K562 (cell line): Measurements from ENCODE around the gene CDHR2. TPM values are rescaled to one million over a fixed set of nuclear protein-coding genes. Genes with fewer than 3 reads are reported as not detected.
"Not testable (repeated sequence)": the region's sequence is repeated elsewhere in the genome, so short reads cannot be mapped to it uniquely, and the experiment has no call there.

Experiments used
- ATAC-seq: fragments of 200-7000 bp; cut with Tn5 transposase; 3 replicates; pipeline ENCODE4 v1.9.1; 2020; ENCODE audit warnings: moderate library complexity
- BruUV-seq: library from RNA; stranded (reverse); fragments of 400-500 nt; replicated peaks from 2 replicates; lab custom pipeline; 2021; lab: Mats Ljungman, UMichigan
- CTCF ChIA-PET: fragments of 300-600 bp; formaldehyde crosslinking; extraction: SDS; loops from one replicate; lab custom pipeline; 2021; ENCODE audit warnings: low intra/inter-chr PET ratio; lab: Yijun Ruan, JAX
- POLR2A ChIA-PET: fragments of 300-600, 350-650 bp; sonication (Branson Sonifier 250); formaldehyde crosslinking; extraction: SDS; loops from one replicate; lab custom pipeline; 2021; ENCODE audit warnings: antibody characterized with exemption, inconsistent platforms; lab: Yijun Ruan, JAX
- DNase-seq, 4 experiments: peaks; one replicate each; pipeline versions ENCODE4 v3.0.0 to v3.0.0-alpha.2; 2011 to 2018; ENCODE audit warnings: low spot score in 3 of 4, mixed read lengths in 3 of 4; ENCODE audit errors: extremely low read depth in 1 of 4
- FAIRE-seq: peaks from 2 replicates; lab custom pipeline; 2011; peaks lifted over from hg19 to GRCh38; lab: Jason Lieb, UNC
- H2AFZ ChIP-seq: 2 replicates; pipeline ENCODE4 v1.6.0; 2011; ENCODE audit warnings: low read depth, low read length, control low read depth, inconsistent platforms
- H3K27ac ChIP-seq: fragments of 200-600 bp; 3 replicates; pipeline ENCODE4 v1.8.0; 2011; ENCODE audit warnings: low read depth, mild to moderate bottlenecking, control low read depth, inconsistent platforms, low read length, moderate library complexity, mixed read lengths; ENCODE audit errors: extremely low read depth
- H3K27me3 ChIP-seq, 2 experiments: fragments of 300-600 bp in 1 of 2; 2 replicates in 1 of 2; 3 replicates in 1 of 2; pipeline versions ENCODE4 v1.6.0 to v1.8.0; 2011; ENCODE audit warnings: inconsistent platforms in 2 of 2, low read length in 2 of 2, mild to moderate bottlenecking in 1 of 2, mixed read lengths in 1 of 2, moderate library complexity in 1 of 2; ENCODE audit not compliant: control insufficient read depth in 2 of 2, insufficient read depth in 2 of 2
- H3K36me3 ChIP-seq: fragments of 300-600 bp; 3 replicates; pipeline ENCODE4 v1.8.0; 2011; ENCODE audit warnings: mild to moderate bottlenecking, low read length, inconsistent platforms; ENCODE audit not compliant: control insufficient read depth, insufficient read depth
- H3K4me1 ChIP-seq, 2 experiments: fragments of 200-600 bp in 1 of 2; replicated peaks in 1 of 2; 2 replicates in 1 of 2; 3 replicates in 1 of 2; pipeline versions ENCODE4 v1.5.1 to v1.8.0; 2011; ENCODE audit warnings: inconsistent platforms in 2 of 2, low read length in 2 of 2, mild to moderate bottlenecking in 1 of 2, mixed read lengths in 1 of 2, moderate library complexity in 1 of 2; ENCODE audit not compliant: control insufficient read depth in 2 of 2, insufficient read depth in 2 of 2
- H3K4me2 ChIP-seq: 2 replicates; pipeline ENCODE4 v1.6.1; 2011; ENCODE audit warnings: low read length, control low read depth, inconsistent platforms, mixed read lengths; ENCODE audit not compliant: insufficient read depth
- H3K4me3 ChIP-seq: fragments of 200-600 bp; sonication (generic), shearing (Covaris generic); 2 replicates; pipeline ENCODE4 v1.5.1; 2016; ENCODE audit warnings: control low read depth, inconsistent platforms
- H3K79me2 ChIP-seq: fragments of 200-600 bp; 3 replicates; pipeline ENCODE4 v1.8.0; 2011; ENCODE audit warnings: low read length, inconsistent platforms; ENCODE audit not compliant: control insufficient read depth, insufficient read depth
- H3K9ac ChIP-seq, 2 experiments: 2 replicates each; pipeline versions ENCODE4 v1.6.0 to v1.6.1; 2011; ENCODE audit warnings: low read depth in 2 of 2, low read length in 2 of 2, control low read depth in 1 of 2, inconsistent platforms in 1 of 2, mild to moderate bottlenecking in 1 of 2, mixed read lengths in 1 of 2; ENCODE audit not compliant: insufficient read depth in 1 of 2
- H3K9me1 ChIP-seq: one replicate; pipeline ENCODE4 v1.6.0; 2011; ENCODE audit warnings: inconsistent platforms, mild to moderate bottlenecking, low read length, moderate library complexity; ENCODE audit not compliant: control insufficient read depth, insufficient read depth
- H3K9me3 ChIP-seq: replicated peaks from 2 replicates; pipeline ENCODE4 v1.5.1; 2011; ENCODE audit warnings: low read depth, low read length, inconsistent platforms; ENCODE audit not compliant: control insufficient read depth, insufficient read depth
- H4K20me1 ChIP-seq: replicated peaks from 2 replicates; pipeline ENCODE4 v1.6.1; 2011; ENCODE audit warnings: low read length, inconsistent platforms, mixed read lengths; ENCODE audit not compliant: control insufficient read depth, insufficient read depth
- ETS2 ChIP-seq: IDR thresholded peaks from 2 replicates; pipeline ENCODE4 v1.6.1; 2016; ENCODE audit warnings: borderline replicate concordance, missing genetic modification characterization, mild to moderate bottlenecking, moderate library complexity, missing compliant biosample characterization; ENCODE audit not compliant: poor library complexity, severe bottlenecking
- POLR2G ChIP-seq: fragments of 200-400 bp; formaldehyde crosslinking; IDR thresholded peaks from 2 replicates; pipeline ENCODE4 v1.6.1; 2017; ENCODE audit warnings: low read depth, mild to moderate bottlenecking, antibody characterized with exemption, low read length, moderate library complexity
- WGBS: fragments of 100-300 bp; shearing (Covaris generic); methylation state at CpG from one replicate; pipeline ENCODE4 v1.1.6; 2016; ENCODE audit warnings: low coverage, mixed read lengths; ENCODE audit not compliant: insufficient coverage; ENCODE audit errors: missing lambda C conversion rate; 5-methylcytosine and 5-hydroxymethylcytosine counted together
- in situ Hi-C: fragments of 300-500 bp; cut with MboI; formaldehyde crosslinking; loops from 4 replicates; pipeline ENCODE4 v1.15.0; 2018; ENCODE audit warnings: inconsistent platforms, mixed read lengths
- intact Hi-C: fragments of 100-400 bp; cut with micrococcal nuclease; formaldehyde crosslinking; loops from 2 replicates; pipeline ENCODE4 v1.14.2; 2022
- polyA plus RNA-seq, 8 experiments: library from polyadenylated mRNA; depleted of rRNA in 4 of 8; stranded (reverse) in 5 of 8; unstranded in 3 of 8; fragments of >200 nt; fragmentation: Nextera tagmentation in 2 of 8; fragmentation: Illumina TruSeq in 1 of 8; extraction: Ambion mirVana in 2 of 8; extraction: Trizol in 1 of 8; gene quantifications; 2 replicates each; pipeline versions ENCODE4 v1.2.1 to v1.2.3, GENCODE V29; 2011 to 2014; ENCODE audit warnings: inconsistent platforms in 1 of 8, missing spikeins in 1 of 8
- total RNA-seq, 7 experiments: library from RNA; depleted of rRNA in 6 of 7; stranded (reverse); fragments of >200 nt in 6 of 7; fragmentation: Illumina TruSeq in 2 of 7; extraction: Trizol in 2 of 7; gene quantifications; 2 replicates each; pipeline versions ENCODE4 v1.2.1 to v1.2.3, GENCODE V29; 2011 to 2021; ENCODE audit warnings: low replicate concordance in 1 of 7

Gene CDHR2
- total and polyA plus RNA-seq, 9 of the 15 experiments (the other 6 are each of a cell fraction or from before 2014, with no cell fraction given): 0.01 to 0.62 (median 0.09) TPM; not detected in 2

DNA sequence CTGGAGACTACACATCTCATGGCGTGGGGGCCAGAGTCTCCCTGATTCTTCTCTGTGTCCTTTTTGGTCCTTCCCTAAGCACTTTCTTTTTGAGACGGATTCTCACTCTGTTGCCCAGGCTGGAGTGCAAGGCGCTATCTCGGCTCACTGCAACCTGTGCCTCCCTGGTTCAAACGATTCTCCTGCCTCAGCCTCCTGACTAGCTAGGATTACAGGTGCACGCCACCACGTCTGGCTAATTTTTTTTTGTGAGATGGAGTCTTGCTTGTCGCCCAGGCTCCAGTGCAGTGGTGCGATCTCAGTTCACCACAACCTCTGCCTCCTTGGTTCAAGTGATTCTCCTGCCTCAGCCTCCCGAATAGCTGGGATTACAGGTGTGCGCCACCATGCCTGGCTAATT, 1.8 kb downstream of the CDHR2 start:
- H2AFZ ChIP-seq, intact Hi-C loops, FAIRE-seq, H3K36me3 ChIP-seq, ATAC-seq, DNase-seq, H3K4me2 ChIP-seq, H4K20me1 ChIP-seq, H3K27ac ChIP-seq, H3K9me3 ChIP-seq, POLR2A ChIA-PET, H3K9me1 ChIP-seq, H3K4me3 ChIP-seq, BruUV-seq, in situ Hi-C loops, H3K79me2 ChIP-seq, CTCF ChIA-PET: not testable (repeated sequence)
- Histone ChIP-seq H3K4me1 (peaks cover 0 to 21% of the 10 kb centered on the region in 2 experiments; a peak in 2 of 5 replicates), H3K27me3 (peaks cover 26 to 49% of the 10 kb centered on the region in 2 experiments), H3K9ac (peak overlapping the region in 1 of 2 experiments; percentile 74; a peak in 2 of 4 replicates)
- 20% methylated on average over 9 of the region's 11 CpGs for WGBS

DNA sequence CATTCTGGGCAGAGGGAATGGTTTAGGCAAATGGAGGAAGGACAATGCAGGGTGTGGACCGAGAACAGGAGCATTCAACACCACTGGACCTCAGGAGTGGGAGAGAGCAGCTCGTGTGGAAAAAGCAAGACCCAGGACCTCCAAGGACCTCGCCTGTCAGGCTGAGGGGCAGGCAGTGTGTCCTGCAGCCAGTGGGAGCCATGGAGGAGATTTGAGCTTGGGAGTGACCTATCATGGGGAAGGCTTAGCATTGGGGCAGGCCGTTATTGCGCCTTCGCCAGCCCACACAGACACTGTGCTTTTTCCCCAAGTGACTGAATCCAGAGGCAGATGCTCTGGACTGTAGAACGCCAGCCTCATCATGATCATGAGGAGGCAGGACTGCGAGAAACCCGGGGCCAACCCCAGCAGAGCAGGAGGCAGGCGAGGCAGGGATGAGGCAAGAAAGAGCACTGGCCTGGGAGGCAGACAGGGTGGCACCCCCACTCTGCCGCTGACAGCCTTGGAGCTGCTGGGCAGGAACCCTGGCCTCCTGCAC, 3.3 kb downstream of the CDHR2 start:
- intact Hi-C loops (no loop called here), in situ Hi-C loops (no loop called here)
- peaks cover 0 to 21% of the 10 kb centered on the region in 2 experiments; a peak in 2 of 5 replicates for H3K4me1 ChIP-seq
- TF ChIP-seq POLR2G: 0 out of 2 replicates have a peak, but pooled peaks have one; percentile 9
- TF ChIP-seq ETS2 (tag): no peak
- DNase-seq (no peak), FAIRE-seq (no peak), ATAC-seq (no peak; the same call in 2 of the 3 replicates)
- CTCF ChIA-PET: no interaction called here
- H3K9ac ChIP-seq: peak overlapping the region in 1 of 2 experiments; percentile 1; a peak in 1 of 4 replicates
- POLR2A ChIA-PET: interaction anchor here (0.6 to 1.1 kb wide), 4 partner anchors 9 to 158 kb away, joined by 3 to 5 read pairs (median 3); partner anchors contain the start of gene FAF2
- no peaks in the 10 kb centered on the region for H3K79me2 ChIP-seq
- no peaks in the 10 kb centered on the region for H3K36me3 ChIP-seq
- WGBS: 13% methylated on average over 11 of the region's 11 CpGs
- peaks cover 26 to 49% of the 10 kb centered on the region in 2 experiments for H3K27me3 ChIP-seq
- H4K20me1 ChIP-seq: no peaks in the 10 kb centered on the region; the same call in 1 of the 2 replicates
- no peaks in the 10 kb centered on the region for H3K9me3 ChIP-seq
- H3K9me1 ChIP-seq: no peaks in the 10 kb centered on the region
- no peak overlapping the region for H3K4me3 ChIP-seq
- no peak overlapping the region for H3K27ac ChIP-seq
- H2AFZ ChIP-seq: no peak overlapping the region
- BruUV-seq: no TSS peak
- H3K4me2 ChIP-seq: no peak overlapping the region
